Dedifferentiated amniotic fluid mesenchymal stem cell (primary cell): ENCODE results near the gene LRP5.

Experiments
- DNase-seq: peaks from one replicate; pipeline ENCODE4 v3.0.0-alpha.2; 2016; ENCODE audit errors: extremely low spot score

Gene LRP5

DNA sequence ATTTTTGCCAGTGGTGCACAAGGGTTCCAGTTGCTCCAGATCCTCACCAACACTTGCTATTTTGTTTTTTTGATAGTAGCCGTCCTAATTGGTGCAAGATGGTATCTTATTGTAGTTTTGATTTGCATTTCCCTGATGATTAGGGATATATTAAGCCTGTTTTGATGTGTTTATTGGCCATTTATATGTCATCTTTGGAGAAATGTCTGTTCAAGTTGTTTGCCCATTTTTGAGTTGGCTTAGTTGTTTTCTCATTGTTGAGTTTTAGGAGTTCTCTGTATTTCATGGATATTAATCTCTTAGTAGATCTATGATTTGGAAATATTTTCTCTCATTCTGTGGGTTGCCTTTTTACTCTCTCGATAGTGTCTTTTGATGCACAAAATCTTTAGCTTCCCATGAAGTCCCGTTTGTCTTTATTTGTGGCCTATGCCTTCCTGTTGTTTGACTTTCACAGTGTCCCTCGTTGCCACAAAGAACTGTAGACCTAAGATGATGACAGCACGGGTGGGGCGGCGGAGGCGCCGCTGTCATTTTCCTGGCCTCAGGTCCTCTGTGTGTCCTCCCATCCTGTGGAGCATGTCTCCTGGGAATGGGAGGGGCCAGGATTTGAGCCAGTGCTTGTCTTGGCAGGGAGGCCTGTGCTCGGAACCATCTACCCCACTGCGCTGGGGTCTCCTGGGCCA, 33.5 kb downstream of the LRP5 start:
- DNase-seq: no peak

DNA sequence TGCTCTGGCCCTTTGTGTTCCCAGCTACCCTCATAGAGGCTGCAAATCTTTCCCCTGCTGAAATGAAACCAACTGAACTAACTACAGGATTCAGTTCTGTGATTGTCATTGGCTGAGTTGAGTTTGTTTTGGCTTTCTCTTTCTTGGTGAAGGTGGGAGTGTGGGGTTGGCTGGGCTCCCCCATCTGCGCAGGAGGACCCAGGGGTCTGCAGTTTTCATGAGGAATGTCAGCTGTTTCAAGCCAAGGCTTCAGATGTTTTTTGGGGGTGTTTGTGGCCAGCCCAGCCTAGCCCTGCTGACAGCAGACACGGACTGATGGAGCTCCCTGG, 34.0 kb downstream of the LRP5 start:
- no peak for DNase-seq

DNA sequence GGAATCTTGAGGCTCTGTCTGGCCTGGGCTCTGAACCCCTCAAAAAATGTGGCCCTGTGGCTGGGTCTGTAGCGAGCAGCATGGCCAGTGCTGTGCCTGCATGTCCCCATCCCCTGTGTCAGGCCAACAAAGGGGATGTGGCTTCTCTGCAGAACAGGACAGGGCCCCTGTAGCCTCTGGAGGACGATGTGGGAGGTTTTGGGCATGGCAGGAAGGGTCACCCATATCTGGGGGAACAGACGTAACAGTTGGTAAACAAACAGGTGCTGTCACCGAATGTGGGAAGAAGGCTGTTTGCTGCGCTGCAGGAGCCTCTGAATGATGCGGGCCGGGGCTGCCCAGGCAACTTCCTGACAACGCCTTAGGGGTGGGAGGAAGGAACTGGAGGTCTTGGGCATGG, 35.0 kb downstream of the LRP5 start:
- no peak for DNase-seq

DNA sequence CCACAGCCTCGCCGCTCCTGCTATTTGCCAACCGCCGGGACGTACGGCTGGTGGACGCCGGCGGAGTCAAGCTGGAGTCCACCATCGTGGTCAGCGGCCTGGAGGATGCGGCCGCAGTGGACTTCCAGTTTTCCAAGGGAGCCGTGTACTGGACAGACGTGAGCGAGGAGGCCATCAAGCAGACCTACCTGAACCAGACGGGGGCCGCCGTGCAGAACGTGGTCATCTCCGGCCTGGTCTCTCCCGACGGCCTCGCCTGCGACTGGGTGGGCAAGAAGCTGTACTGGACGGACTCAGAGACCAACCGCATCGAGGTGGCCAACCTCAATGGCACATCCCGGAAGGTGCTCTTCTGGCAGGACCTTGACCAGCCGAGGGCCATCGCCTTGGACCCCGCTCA, 35.5 kb downstream of the LRP5 start:
- DNase-seq: no peak

DNA sequence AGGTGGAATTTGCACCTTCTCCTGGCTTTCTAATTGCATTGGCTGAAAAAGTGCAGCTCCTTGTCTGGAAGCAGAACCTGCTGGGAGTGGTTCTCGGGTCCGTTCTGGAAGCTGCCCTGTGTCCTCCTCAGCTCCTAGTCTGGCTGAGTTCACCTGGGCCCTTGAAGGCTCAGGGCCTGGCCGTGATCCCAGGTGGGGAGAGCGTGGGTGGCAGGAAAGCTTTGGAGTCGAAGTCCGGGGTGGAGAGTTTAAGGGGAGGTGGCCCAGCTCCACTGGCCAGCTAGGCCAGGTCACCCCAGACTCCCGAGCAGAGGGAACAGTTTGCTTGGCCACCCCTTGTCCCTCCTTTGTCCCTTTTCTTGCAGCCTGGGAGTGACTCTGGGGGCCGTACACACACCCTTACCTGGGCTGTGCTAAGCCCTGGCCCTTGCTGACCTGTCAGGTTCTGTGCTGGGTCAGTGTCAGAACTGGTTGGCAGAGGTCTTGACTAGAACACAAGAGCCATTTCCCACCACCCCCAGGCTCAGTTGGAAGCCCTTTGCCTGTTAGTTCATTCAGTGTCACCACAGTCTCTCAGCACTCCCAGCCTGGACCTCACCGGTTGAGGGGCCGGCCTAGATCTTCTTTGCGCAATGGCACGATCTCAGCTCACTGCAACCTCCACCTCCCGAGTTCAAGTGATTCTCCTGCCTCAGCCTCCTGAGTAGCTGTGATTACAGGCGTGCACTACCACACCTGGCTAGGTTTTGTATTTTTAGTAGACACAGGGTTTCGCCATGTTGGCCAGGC, 37.3 kb downstream of the LRP5 start:
- no peak for DNase-seq

DNA sequence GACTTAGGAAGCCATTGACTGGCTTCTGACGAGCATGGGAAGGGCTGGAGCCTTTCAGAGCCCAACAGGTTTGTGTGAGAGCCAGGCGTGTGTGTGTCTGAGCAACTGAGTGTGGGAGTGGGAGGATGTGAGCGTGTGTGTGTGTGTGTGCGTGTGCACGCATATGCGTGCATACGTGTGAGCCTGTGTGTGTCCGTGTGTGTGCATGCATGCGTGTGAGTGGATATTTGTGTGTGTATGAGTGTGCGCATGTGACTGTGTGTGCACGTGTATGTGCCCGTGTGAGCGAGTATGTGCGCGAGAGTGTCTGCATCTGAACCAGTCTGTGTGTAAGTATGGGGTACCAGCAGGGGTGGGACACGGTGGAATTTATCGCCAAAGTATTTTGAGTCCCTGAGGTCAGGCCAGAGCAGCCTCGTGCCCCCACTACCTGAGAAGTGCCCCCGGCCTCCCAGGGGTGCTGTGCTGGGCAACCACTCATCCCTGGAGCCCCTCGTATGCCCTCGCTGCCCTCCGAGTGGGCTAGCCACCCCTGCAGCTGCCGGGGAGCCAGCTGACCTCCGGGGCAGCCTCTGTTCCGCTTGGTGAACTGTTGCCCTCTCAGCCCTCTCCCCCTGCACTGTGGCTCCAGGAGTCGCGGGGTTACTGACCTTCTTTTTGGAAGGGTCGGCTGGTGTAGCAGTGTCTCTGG, 38.5 kb downstream of the LRP5 start:
- no peak for DNase-seq

- no peak for DNase-seq
Measured at GRCh38 chr11:68351450-68352275, 39.3 kb downstream of the LRP5 start.

DNA sequence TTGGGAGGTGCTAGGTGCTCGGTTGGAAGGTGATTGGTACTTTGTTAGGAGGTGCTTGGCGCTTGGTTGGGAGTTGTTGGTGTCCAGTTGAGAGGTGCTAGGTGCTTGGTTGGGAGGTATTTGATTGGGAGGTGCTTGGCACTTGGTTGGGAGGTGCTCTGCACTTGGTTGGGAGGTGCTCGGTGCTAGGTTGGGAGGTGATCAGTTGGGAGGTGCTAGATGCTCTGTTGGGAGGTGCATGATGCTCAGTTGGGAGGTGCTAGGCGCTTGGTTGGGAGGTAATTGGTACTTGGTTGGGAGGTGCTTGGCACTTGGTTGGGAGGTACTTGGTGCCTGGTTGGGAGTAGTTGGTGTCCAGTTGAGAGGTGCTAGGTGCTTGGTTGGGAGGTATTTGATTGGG, 40.2 kb downstream of the LRP5 start:
- DNase-seq: no peak

DNA sequence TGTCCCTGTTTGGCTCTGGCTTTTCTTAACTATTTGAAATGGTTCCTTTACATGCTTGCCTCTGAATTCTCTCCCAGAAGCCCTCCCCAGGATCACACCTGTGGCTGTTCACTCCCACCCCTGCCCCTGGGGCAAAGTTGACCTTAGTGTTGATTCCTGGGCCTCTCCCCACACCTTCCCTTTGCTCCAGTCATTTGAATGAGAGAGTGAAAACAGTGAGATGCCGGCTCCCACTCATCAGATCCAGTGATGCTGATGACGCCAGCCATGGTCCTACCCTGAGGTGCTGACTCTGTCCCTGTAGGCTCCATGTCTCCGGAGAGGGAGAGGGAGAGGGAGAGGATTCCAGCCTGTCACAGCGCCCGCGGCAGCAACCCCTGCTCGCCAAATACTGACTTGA, 40.7 kb downstream of the LRP5 start:
- no peak for DNase-seq

- no peak for DNase-seq
Measured at GRCh38 chr11:68353669-68354068, 41.3 kb downstream of the LRP5 start.

DNA sequence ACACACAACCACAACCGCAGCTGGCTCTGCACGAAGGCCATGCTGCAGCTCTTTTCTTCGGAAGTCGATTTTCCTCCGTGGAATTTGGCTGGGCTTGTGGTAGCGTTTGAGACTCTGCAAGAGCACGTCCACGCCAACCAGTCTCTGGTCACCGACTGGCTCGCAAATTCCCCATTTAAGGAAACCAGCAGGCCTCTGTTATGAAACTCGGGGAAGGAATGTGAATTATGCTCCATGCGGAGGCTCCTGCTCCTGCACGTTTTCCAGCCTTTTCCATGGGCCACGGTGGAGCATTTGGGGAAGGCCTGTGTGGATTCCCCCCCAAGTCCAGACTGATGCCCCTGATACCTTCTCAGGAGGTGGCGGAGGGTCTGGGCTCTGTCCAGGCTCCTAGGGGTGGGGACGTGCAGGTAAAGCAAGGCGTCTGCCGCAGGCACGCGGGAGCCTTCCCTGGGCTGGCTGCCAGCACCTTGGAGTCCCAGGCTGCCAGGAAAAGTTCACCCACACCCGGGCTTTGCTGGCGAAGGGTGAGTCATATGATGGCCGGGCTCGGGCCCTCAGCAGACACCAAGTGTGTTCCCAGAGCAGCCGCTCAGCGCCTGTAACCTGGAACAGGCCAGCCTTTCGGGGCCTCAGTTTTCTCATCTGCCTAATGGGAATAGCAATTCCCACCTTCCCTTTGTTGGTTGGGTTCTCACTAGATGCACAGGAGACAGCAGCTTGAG, 41.9 kb downstream of the LRP5 start:
- DNase-seq: peak; percentile 97

DNA sequence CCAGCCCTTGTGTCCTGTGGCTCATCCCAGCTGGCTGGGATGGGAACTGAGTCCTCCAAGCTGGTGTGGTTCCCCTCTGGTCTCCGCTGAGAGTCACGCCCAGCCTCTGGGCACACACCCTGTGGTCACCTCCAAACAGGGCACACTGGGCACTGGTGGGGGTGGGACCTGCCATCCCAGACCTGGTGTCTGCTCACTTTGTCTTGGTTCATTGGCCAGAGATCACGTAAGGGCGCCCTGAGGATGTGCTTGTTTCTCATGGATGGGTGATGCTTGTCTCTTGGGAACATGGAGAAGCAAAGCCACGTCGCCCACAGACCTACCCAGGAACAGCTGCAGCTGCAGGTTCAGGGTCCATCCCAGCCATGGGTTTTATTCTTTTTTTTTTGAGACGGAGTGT, 43.1 kb downstream of the LRP5 start:
- no peak for DNase-seq

GRCh38 chr11:68357568-68357967, 45.2 kb downstream of the LRP5 start:
- DNase-seq: no peak

DNA sequence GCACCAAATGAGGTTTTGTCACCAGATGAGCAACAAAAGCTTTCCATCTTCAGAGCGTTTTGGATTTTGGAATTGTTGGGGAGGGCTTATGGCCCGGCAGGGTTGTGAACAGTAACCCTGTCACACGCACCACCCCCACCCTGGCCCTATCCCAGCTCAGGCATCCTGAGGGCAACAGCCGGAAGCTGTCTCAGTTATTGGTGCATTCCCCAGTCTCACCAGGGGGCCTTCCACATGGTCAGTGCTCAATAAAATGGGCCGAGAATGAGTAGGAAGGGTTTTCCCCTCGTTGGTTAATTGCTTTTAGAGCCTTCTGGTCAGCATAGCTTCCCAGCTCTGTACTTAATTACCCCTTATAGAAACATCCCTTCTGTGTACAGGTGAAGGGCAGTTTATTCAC, 46.0 kb downstream of the LRP5 start:
- no peak for DNase-seq

DNA sequence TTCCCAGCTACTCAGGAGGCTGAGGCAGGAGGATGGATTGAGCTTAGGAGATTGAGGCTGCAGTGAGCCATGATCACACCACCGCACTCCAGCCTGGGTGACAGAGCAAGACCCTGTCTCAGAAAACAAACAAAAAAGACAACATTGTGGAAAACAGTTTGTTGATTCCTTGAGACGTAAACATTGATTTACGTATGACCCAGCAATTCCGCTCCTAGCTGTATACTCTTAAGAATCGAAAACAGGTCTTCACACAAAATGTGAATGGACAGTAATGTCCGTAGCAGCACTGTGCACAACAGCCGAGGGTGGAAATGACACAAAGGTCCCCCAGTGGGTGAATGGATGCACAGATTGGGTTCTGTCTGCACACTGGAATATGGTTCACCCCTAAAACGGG, 49.3 kb downstream of the LRP5 start:
- DNase-seq: no peak

DNA sequence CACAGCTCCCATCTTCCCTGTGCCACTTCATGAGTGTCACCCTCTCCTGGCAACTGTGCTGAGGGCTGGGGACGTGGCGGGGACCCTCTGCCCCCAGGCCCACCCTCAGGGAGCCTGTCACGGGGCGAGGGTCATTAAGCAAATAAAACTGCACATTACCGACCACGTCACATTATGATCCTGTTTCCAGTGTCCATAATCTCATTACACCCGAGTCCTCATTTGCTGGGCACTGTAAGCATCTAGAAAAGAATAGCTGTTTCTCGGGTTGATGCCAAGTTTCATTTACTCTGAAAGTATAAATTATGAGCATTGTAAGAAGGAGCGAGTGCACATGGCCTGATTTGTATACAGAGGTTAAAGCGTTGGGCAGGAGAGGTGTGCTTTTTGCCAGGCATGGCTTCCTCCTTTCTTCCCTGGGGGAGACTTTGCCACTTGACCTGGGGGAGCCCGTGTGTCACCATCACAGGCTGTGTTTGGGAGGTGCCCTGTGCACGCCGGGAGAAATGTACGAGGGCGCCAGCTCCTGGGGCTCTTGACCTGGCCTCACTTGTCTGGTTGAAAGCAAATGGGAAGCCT, 50.5 kb downstream of the LRP5 start:
- no peak for DNase-seq

DNA sequence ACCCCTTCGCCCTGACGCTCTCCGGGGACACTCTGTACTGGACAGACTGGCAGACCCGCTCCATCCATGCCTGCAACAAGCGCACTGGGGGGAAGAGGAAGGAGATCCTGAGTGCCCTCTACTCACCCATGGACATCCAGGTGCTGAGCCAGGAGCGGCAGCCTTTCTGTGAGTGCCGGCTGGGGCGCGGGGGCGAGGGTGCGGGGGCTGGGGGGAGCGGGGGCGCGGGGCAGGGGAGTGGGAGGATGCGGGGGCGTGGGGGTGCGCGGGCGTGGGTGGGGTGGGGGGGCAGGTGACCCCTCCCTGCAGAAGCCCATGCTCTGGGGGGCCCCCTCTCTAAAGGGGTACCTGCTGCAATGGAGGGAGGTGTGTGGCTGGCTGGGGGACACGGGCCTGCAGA, 51.4 kb downstream of the LRP5 start:
- DNase-seq: no peak

DNA sequence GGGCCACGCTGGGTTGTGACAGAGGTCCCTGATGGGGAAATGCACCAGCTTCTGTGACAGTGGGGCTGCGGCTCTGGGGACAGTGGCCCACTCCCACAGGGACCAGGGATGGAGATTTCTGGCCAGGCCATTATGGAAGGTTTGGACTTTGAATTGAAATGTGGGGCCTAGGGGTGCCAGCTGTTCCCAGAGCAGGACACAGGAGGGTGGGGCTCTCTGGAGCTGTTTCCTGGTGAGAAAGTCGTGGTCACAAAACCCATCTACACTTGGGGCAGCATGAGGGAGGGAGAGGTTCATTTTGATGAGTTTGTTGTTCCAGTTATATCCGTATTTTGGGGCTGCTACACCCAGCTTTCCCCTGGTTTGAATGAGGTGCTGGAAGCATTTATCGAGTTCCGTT, 52.2 kb downstream of the LRP5 start:
- no peak for DNase-seq

DNA sequence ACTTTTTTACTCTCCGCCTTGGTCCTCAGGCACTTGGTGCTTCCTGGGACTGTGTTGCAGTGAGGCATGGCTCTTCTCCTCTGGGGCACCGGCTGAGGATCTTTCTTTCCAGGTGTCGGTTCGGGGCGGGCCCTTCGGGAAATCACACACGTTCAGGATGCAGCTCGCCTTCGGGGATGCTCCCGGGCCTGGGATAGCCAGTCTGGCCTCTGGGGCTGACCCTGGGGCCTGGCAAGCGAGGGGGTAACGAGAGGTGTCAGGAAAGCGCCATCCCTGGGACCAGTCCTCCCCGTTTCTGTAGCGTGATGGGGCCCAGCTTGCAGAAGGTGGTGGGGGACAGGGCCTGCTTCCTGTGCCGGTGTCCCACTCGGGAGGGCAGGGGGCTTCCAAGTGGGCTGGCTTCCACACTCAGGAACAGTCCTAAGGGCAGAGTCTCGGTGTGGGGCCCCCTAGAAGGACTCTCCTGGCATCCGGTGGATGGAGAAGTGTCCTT, 53.6 kb downstream of the LRP5 start:
- no peak for DNase-seq

DNA sequence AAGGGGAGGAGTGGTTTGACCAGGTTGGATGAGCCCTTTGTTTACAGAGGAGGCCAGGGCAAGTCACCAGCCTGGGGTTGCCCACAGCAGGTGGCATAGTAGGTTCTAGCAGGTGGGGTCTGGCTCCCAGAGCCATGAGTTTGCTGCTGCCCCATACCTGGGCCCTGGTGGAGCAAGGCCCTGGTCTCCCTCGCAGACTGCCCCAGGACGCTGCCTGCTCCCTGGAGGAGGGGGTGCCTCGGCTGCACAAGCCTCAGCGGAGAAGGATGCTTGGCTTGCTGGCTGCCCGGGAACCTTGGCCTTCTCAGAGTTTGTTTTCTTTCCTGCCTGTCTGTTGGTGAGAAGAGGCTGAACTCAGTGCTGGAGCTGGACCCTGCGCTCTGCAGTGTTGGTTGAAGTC, 54.9 kb downstream of the LRP5 start:
- DNase-seq: no peak

DNA sequence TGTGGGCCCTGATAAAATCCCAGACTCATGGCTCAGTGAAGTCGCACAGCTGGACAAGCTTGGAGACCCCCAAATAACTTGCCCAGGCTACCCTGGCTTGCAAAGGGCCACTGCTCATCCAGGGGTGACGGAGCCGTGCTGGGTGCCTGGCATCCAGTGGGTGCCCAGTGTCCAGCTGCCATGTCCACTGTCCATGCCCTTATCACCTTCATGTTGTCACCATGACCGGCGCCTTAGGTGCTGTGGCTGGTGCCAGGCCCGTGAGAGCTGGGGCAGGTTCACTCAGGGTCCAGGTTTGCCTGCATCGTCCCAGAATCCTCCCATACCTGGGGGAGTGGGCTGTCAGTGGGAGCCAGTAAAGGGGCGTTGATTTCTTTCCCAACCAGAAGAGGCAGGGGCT, 57.4 kb downstream of the LRP5 start:
- no peak for DNase-seq
